ENCODE measurements around the gene EXOC7.
"Not testable (repeated sequence)": the region's sequence is repeated elsewhere in the genome, so short reads cannot be mapped to it uniquely, and the experiment has no call there.

The EXOC7 gene

GRCh38 chr17:76042868-76043267 lies 60.7 kb downstream of the EXOC7 start:
- DNase-seq: not testable (repeated sequence)

- DNase-seq: no peak
These were observed 63.2 kb downstream of the EXOC7 start for GRCh38 chr17:76040376-76040775.

GRCh38 chr17:76039121-76039520 lies 64.5 kb downstream of the EXOC7 start:
- DNase-seq: no peak

- DNase-seq: no peak
These were observed 65.5 kb downstream of the EXOC7 start for GRCh38 chr17:76038050-76038449.

GRCh38 chr17:76036497-76037261 lies 66.9 kb downstream of the EXOC7 start:
- no peak for DNase-seq

GRCh38 chr17:76034428-76035350 lies 68.9 kb downstream of the EXOC7 start:
- no peak for DNase-seq

- no peak for DNase-seq
These were observed 70.4 kb downstream of the EXOC7 start for GRCh38 chr17:76033139-76033538.

GRCh38 chr17:76032780-76033108 lies 70.8 kb downstream of the EXOC7 start:
- DNase-seq: no peak

- DNase-seq: peak; percentile 80
These were observed 71.4 kb downstream of the EXOC7 start for GRCh38 chr17:76032073-76032779.
